Bronchial epithelial cell (primary cell): Measurements from ENCODE around the gene MACF1. TPM values are rescaled to one million over a fixed set of nuclear protein-coding genes. Genes with fewer than 3 reads are reported as not detected.

ENCODE experiments used
- DNase-seq: peaks from one replicate; pipeline ENCODE4 v3.0.0-alpha.2; 2010; ENCODE audit warnings: low read depth
- FAIRE-seq: peaks from 2 replicates; lab custom pipeline; 2011; peaks lifted over from hg19 to GRCh38; lab: Jason Lieb, UNC
- H3K27me3 ChIP-seq: 2 replicates; pipeline ENCODE4 v1.5.1; 2011; ENCODE audit warnings: low read length; ENCODE audit not compliant: control insufficient read depth, insufficient read depth
- H3K36me3 ChIP-seq: 2 replicates; pipeline ENCODE4 v1.5.1; 2011; ENCODE audit warnings: low read length; ENCODE audit not compliant: control insufficient read depth, insufficient read depth
- H3K4me3 ChIP-seq: 2 replicates; pipeline ENCODE4 v1.5.1; 2011; ENCODE audit warnings: mild to moderate bottlenecking, low read depth, low read length, control low read depth
- total RNA-seq: library from RNA; depleted of rRNA; stranded (reverse); fragments of >200 nt; gene quantifications from 2 replicates; pipeline ENCODE4 v1.2.1, GENCODE V29; 2014
- TF ChIP-seq, protein P1 (sequence below): IDR thresholded peaks from 2 replicates; pipeline ENCODE4 v1.5.1; 2011; ENCODE audit warnings: mild to moderate bottlenecking, moderate library complexity, low read length, control low read depth, inconsistent platforms; ENCODE audit not compliant: insufficient read depth, severe bottlenecking

Gene MACF1
- total RNA-seq, 1 donor from 2014 or later: 163 TPM

DNA sequence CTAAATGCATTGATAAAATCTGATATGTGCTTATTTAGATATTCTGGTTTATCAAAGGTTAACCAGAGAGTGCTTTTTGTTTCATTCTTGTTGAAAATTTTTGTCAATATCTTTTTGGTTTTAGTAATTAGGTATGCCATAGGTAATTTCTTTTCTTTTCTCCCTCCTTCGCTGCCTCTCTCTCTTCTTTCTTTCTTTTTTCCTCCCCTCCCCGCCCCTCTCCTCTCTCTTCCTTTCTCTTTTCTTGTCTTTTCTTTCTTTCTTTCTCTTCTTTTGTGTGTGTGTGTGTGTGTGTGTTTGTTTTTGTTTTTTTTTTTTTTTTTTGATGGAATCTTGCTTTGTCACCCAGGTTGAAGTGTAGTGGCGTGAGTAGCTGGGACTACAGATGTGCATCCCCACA lies 14.4 kb upstream of the MACF1 start:
- no peak for FAIRE-seq

DNA sequence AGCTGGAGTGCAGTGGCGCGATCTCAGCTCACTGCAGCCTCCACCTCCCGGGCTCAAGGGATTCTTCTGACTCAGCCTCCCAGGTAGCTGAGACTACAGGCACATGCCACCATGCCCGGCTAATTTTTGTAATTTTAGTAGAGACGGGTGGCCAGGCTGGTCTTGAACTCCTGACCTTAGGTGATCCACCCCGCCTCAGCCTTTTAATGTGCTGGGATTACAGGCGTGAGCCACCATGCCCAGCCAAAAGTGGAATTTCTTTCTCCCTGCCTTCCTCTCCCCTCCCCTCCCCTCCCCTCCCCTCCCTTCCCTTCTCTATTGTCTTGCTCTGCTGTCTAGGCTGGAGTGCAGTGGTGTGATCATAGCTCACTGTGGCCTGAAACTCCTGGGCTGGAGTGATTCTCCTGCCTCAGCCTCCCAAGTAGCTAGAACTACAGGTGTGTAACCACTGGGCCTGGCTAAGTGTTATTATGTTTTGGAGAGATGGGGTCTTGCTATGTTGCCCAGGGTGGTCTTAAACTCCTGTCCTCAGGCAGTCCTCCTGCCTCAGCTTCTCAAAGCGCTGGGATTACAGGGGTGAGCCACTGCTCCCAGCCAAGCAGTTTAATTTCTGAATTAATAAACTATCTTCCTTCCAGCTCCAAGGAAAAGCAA lies 10.0 kb upstream of the MACF1 start:
- TF ChIP-seq, protein P1, sequence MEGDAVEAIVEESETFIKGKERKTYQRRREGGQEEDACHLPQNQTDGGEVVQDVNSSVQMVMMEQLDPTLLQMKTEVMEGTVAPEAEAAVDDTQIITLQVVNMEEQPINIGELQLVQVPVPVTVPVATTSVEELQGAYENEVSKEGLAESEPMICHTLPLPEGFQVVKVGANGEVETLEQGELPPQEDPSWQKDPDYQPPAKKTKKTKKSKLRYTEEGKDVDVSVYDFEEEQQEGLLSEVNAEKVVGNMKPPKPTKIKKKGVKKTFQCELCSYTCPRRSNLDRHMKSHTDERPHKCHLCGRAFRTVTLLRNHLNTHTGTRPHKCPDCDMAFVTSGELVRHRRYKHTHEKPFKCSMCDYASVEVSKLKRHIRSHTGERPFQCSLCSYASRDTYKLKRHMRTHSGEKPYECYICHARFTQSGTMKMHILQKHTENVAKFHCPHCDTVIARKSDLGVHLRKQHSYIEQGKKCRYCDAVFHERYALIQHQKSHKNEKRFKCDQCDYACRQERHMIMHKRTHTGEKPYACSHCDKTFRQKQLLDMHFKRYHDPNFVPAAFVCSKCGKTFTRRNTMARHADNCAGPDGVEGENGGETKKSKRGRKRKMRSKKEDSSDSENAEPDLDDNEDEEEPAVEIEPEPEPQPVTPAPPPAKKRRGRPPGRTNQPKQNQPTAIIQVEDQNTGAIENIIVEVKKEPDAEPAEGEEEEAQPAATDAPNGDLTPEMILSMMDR: no peak
- Histone ChIP-seq H3K36me3 (no peaks in the 10 kb centered on the region), H3K27me3 (no peaks in the 10 kb centered on the region), H3K4me3 (no peak overlapping the region)
- FAIRE-seq (no peak), DNase-seq (no peak)

More for the DNA sequence above, 14.4 kb upstream of the MACF1 start:
- no peak overlapping the region for H3K4me3 ChIP-seq
- TF ChIP-seq, protein P1: no peak
- no peaks in the 10 kb centered on the region for H3K27me3 ChIP-seq
- H3K36me3 ChIP-seq: no peaks in the 10 kb centered on the region
- DNase-seq: no peak

DNA sequence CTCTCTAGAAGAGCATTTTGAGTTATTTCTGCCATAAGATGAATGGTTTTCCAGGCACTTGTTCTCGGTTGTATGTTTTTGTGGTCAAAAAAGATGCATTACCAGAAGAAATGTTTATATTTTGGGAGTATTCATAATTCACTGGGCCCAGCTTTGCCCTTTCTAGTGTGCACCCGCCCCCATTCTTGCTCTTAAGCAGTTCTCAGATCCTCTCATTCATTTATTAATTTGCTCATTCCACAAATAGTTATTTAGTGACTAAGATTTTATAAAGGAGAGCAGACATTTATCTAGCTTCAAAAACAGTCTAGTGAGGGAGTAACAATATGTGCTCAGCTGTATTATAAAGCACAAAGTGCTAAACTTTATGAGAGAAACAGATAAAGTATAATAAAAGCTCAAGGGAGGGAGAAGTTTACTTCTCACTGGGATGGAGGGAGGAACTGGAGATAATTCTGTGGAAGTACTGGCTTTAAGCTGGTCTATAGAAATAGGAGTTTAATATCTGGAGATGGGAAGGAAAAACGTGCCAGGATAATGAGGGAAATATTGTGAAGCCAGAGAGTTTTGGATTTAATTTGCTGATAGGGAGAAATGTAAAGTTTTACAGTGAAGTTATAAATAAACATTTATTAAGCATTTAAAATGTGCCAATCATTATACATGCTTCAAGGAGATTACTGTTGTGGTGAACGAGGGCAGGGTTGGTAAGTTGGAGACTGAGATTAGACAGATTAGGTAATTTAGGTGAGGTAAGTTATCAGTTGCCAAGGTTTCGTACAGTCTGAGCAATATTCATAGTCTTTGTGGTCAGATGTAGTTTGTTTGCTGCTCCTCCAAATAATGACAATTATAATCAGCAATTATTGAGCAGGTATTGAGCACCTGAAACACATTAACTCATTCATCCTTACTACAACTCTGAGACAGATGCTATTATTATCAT lies 9.1 kb upstream of the MACF1 start:
- H3K27me3 ChIP-seq: no peaks in the 10 kb centered on the region
- TF ChIP-seq, protein P1: no peak
- FAIRE-seq (no peak), DNase-seq (no peak)
- H3K36me3 ChIP-seq: no peaks in the 10 kb centered on the region
- H3K4me3 ChIP-seq: no peak overlapping the region

DNA sequence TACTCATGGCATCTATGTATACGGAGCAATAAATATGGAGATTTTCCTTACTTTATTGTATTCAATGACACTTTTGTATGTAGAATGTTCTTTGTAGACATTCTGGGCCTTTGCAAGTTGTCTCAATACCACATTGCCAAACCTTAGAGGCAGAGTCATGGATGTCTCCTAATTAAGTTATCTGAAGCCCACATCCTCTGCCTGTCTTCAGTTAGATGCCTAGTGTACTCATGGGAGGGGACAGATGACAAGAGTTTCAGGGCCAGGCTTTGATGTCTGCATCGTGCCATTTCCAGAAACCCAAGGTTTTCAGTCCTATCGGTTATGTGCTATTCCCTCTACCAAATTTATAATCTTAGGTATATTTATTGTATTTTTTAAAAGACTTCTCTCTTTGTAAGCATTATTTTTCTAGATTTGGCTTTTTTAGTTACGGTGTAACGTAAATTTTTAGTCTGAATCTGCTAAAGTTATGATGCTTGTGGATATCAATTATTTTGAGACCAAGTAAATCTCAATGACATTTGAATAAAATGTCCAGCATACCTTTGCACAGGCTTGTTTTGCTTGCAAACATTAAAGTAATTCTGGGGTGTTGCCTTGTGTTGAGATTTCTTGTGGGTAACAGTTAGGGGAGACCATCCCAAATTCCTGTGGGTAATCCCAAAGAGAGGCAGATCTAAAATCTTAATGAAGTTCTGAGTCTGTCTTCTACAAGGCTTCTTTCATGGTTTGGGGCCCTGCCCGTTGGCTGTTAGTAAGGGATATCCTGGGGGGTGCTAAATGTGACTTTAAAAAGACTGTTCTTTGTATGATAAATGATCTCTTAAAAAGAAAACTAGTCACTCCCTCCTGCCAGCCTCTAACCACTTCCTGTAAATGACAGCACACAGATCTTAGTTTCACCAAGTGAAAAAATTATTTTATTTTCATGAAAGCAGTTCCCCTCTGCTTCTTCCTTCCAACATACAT lies 8.0 kb upstream of the MACF1 start:
- peak; percentile 43 for DNase-seq
- H3K4me3 ChIP-seq: no peak overlapping the region
- TF ChIP-seq, protein P1: no peak
- no peaks in the 10 kb centered on the region for H3K27me3 ChIP-seq
- no peak for FAIRE-seq
- no peaks in the 10 kb centered on the region for H3K36me3 ChIP-seq

DNA sequence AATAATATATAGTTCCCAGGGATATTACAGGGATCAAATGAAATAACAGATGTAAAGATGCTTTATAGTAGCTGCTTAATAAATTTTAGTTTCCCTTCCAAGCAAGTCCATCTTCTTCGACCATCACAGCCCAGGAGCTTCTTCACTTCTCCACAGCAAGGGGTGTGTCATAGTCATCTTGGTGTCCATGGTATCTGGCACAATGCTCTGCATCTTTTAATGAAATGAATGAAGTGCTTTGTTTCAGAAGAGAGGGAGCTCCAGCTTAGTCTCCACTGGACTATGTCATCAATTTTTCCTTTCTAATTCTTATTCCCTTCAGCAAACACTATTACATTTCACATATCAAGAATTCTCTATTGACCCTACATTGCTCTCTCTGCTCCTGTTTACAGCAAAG lies 4.9 kb upstream of the MACF1 start:
- Histone ChIP-seq H3K36me3 (no peaks in the 10 kb centered on the region), H3K4me3 (no peak overlapping the region), H3K27me3 (no peaks in the 10 kb centered on the region)
- no peak for DNase-seq
- TF ChIP-seq, protein P1: no peak
- no peak for FAIRE-seq
